ENCODE measurements around the gene MTMR1.

MTMR1 gene

DNA sequence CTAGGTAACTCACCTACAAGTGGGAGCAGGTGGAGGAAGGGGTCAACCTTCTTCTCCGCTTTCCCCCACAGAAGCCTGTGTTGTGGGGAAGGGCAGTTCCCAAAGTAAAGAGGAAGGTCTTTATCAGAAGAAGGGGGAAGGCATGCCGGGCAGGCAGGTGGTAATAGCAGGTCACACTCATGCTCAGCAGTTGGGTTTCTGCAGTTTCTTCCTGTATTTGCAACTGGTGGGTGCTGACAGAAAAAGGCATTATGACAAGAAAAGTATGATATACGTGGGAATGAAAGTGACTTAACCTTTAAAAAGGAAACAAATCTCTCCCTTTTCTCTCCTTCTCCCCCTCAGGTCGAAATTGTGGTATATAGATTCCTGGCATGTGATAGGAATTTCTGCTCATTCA, 3.7 kb downstream of the MTMR1 start:
- Histone ChIP-seq H3K4me3 (ENCODE audit: low read depth, low read length) (no peak overlapping the region), H3K27me3 (ENCODE audit: control insufficient read depth, insufficient read depth, low read length) (no peaks in the 10 kb centered on the region), H3K36me3 (ENCODE audit: control insufficient read depth, insufficient read depth, low read length) (peaks cover 12% of the 10 kb centered on the region; the same call in 1 of the 2 replicates), H3K9ac (ENCODE audit: low read depth, low read length) (no peak overlapping the region), H3K4me1 (ENCODE audit: control insufficient read depth, insufficient read depth, low read length) (no peaks in the 10 kb centered on the region), H3K9me3 (ENCODE audit: control insufficient read depth, insufficient read depth, low read length) (peaks cover 10% of the 10 kb centered on the region), H3K27ac (ENCODE audit: low read depth, low read length) (no peak overlapping the region)

DNA sequence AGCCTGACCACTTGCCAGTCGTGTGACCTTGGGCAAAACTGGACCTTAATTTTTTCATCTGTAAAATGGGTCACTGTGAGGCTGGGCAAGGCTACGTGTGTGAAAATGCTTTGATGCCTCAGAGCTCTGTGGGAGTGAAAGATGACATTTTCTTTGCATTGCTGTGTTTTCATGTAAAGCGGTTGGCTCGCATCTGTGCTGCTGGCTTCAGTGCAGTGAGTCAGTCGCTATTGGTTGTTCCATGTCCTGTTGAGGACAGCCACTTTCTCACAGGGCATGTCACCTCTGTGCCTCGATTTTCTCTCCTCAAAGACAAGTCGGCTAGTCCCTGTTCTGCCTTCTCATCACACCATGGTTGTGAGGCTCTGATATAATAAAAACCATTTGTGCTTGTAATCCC, 4.4 kb downstream of the MTMR1 start:
- Histone ChIP-seq H3K36me3 (ENCODE audit: control insufficient read depth, insufficient read depth, low read length) (peaks cover 12% of the 10 kb centered on the region; the same call in 1 of the 2 replicates), H3K9ac (ENCODE audit: low read depth, low read length) (no peak overlapping the region), H3K27me3 (ENCODE audit: control insufficient read depth, insufficient read depth, low read length) (no peaks in the 10 kb centered on the region), H3K4me3 (ENCODE audit: low read depth, low read length) (no peak overlapping the region), H3K27ac (ENCODE audit: low read depth, low read length) (no peak overlapping the region), H3K9me3 (ENCODE audit: control insufficient read depth, insufficient read depth, low read length) (peaks cover 10% of the 10 kb centered on the region), H3K4me1 (ENCODE audit: control insufficient read depth, insufficient read depth, low read length) (no peaks in the 10 kb centered on the region)

DNA sequence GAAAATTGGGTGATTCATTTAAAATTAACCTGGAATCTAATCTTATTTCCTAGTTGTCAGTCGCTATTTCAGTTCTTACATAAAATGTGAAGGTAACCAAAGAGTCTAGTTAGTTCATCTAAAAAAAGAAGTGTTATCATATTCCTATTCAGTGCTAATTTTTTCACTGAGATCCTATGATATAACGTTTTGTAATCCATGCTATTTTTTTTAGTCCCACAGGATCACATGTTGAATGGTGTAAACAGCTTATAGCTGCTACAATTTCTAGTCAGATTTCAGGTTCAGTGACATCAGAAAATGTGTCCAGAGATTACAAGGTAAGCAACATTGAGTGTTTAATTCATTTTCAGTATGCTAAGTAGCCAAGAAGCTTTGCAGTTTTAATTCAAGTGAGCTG, 5.8 kb downstream of the MTMR1 start:
- no peak overlapping the region for H3K4me3 ChIP-seq (ENCODE audit: low read depth, low read length)
- H3K36me3 ChIP-seq (ENCODE audit: control insufficient read depth, insufficient read depth, low read length): peaks cover 12% of the 10 kb centered on the region; the same call in 1 of the 2 replicates
- peaks cover 13% of the 10 kb centered on the region for H3K9me3 ChIP-seq (ENCODE audit: control insufficient read depth, insufficient read depth, low read length)
- H3K4me1 ChIP-seq (ENCODE audit: control insufficient read depth, insufficient read depth, low read length): no peaks in the 10 kb centered on the region
- no peak overlapping the region for H3K27ac ChIP-seq (ENCODE audit: low read depth, low read length)
- no peak overlapping the region for H3K9ac ChIP-seq (ENCODE audit: low read depth, low read length)
- H3K27me3 ChIP-seq (ENCODE audit: control insufficient read depth, insufficient read depth, low read length): no peaks in the 10 kb centered on the region

DNA sequence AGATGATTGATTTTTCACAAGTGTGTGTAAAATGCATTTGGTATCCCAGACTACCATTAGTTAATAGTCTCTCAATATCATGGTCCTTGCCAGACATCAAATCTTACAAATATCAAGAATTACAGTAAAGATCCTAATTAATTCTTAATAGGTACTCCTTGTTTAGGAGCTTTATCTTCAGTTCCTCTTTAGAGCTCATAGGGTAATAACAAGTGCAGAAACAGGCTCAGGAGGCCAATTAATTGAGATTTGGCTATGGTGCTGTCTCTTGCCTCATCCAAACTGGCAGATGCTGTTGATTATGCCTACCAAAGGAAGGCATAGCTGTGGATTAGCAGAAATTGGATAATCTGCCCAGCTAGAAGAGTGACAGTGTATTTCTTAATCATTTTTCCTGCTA, 6.9 kb downstream of the MTMR1 start:
- no peak overlapping the region for H3K27ac ChIP-seq (ENCODE audit: low read depth, low read length)
- peaks cover 12% of the 10 kb centered on the region; the same call in 1 of the 2 replicates for H3K36me3 ChIP-seq (ENCODE audit: control insufficient read depth, insufficient read depth, low read length)
- H3K9me3 ChIP-seq (ENCODE audit: control insufficient read depth, insufficient read depth, low read length): peaks cover 16% of the 10 kb centered on the region
- H3K27me3 ChIP-seq (ENCODE audit: control insufficient read depth, insufficient read depth, low read length): no peaks in the 10 kb centered on the region
- H3K4me1 ChIP-seq (ENCODE audit: control insufficient read depth, insufficient read depth, low read length): no peaks in the 10 kb centered on the region
- H3K9ac ChIP-seq (ENCODE audit: low read depth, low read length): no peak overlapping the region
- no peak overlapping the region for H3K4me3 ChIP-seq (ENCODE audit: low read depth, low read length)

DNA sequence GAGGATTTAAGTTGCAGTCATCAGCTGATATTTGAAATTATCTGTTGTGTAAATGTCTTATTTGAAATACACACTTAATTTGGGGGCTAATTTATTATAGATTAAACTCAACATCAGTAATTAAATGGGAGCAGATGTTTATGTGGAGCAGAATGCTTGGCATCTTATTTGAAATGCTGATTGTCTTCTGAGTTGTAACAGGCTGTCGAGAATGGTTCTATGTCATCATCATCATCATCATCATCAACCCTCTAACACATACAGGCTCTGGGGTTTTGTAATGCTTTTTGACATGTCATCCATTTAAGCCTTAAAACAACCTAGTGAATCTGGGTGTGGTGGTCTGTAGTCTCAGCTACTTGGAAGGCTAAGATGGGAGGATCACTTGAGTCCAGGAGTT, 8.2 kb downstream of the MTMR1 start:
- Histone ChIP-seq H3K9ac (ENCODE audit: low read depth, low read length) (no peak overlapping the region), H3K4me3 (ENCODE audit: low read depth, low read length) (no peak overlapping the region), H3K27me3 (ENCODE audit: control insufficient read depth, insufficient read depth, low read length) (no peaks in the 10 kb centered on the region), H3K9me3 (ENCODE audit: control insufficient read depth, insufficient read depth, low read length) (peaks cover 17% of the 10 kb centered on the region), H3K36me3 (ENCODE audit: control insufficient read depth, insufficient read depth, low read length) (peaks cover 12% of the 10 kb centered on the region; the same call in 1 of the 2 replicates), H3K27ac (ENCODE audit: low read depth, low read length) (no peak overlapping the region), H3K4me1 (ENCODE audit: control insufficient read depth, insufficient read depth, low read length) (no peaks in the 10 kb centered on the region)

DNA sequence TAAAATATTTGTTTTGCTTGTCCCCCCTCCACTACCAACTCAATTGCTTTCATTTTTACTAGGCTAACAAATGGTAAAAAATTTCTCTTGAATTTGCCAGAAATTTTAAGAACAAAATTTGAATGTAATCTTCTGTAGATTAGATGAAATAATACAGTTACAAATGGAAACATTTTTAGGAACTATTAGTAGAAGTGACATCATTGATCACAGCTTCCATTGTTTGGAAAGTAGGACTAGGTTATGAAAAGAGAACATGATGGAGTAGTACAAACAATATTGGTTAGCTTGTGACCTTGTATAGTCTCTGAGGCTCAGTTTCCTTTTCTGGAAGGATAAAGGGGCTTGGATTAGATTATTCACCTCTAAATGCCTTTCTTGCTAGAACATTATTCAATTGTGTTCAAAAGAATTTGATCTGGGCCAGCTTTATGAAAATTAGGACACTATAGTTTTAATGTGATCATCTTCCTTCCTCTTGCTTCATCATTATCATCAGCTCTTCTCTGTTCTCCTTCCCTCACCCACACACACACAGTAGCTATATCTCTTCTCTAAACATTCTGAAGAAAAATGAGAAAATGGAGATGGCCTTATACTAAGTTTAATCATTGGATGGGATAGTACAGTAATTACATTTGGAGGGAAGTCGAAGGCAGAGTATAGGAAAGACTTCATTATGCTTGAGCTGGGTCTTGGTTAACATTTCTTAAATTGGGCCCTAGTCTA, 9.9 kb downstream of the MTMR1 start:
- Histone ChIP-seq H3K4me3 (ENCODE audit: low read depth, low read length) (no peak overlapping the region), H3K9me3 (ENCODE audit: control insufficient read depth, insufficient read depth, low read length) (peaks cover 17% of the 10 kb centered on the region), H3K9ac (ENCODE audit: low read depth, low read length) (no peak overlapping the region), H3K27ac (ENCODE audit: low read depth, low read length) (no peak overlapping the region), H3K27me3 (ENCODE audit: control insufficient read depth, insufficient read depth, low read length) (no peaks in the 10 kb centered on the region), H3K4me1 (ENCODE audit: control insufficient read depth, insufficient read depth, low read length) (no peaks in the 10 kb centered on the region), H3K36me3 (ENCODE audit: control insufficient read depth, insufficient read depth, low read length) (peaks cover 12% of the 10 kb centered on the region; the same call in 1 of the 2 replicates)

DNA sequence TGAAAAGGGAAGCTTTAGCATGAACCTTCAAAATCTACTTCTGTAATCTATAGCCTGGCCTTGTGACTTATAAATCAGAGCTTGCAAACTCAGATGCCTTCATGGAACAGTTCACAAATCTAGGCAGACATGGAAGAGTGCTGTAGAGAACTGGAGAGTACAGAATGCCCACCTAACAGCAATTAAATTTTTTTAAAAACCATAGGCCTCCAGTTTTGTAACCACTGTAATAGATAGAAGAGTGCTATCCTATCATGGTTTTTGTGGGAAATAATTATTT, 10.4 kb downstream of the MTMR1 start:
- Histone ChIP-seq H3K36me3 (ENCODE audit: control insufficient read depth, insufficient read depth, low read length) (peaks cover 12% of the 10 kb centered on the region; the same call in 1 of the 2 replicates), H3K9ac (ENCODE audit: low read depth, low read length) (no peak overlapping the region)

DNA sequence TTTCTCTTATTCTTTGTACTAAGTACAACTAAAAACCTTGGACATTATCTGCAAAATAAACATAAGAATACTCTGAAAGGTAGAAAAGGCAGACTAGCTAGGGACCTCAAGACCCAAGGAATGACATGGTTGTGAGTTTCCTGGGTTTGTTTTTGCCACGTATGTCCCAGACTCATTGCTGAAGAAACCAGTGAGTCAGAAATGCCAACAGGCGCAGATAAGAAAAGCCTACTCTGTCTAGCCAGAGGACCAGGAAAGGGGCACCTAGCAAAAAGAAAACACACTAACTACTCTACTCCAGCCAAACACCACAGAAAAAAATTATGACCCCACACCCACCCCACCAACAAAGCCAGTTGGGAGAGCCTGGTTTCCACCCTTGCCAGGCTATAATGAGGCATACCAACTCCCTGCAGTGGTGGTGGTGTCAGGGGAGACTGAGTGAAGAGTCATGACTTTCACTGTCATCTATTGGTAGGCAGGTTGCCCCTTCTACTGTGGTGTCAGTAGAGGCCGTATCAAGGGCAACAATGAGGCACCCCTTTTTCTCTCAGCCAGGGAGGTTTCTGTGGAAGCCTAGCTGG, 10.9 kb downstream of the MTMR1 start:
- Histone ChIP-seq H3K27ac (ENCODE audit: low read depth, low read length) (no peak overlapping the region), H3K4me1 (ENCODE audit: control insufficient read depth, insufficient read depth, low read length) (no peaks in the 10 kb centered on the region), H3K36me3 (ENCODE audit: control insufficient read depth, insufficient read depth, low read length) (peaks cover 10% of the 10 kb centered on the region; the same call in 1 of the 2 replicates), H3K27me3 (ENCODE audit: control insufficient read depth, insufficient read depth, low read length) (no peaks in the 10 kb centered on the region), H3K9ac (ENCODE audit: low read depth, low read length) (no peak overlapping the region), H3K4me3 (ENCODE audit: low read depth, low read length) (no peak overlapping the region), H3K9me3 (ENCODE audit: control insufficient read depth, insufficient read depth, low read length) (peaks cover 25% of the 10 kb centered on the region)

More for the DNA sequence above, 10.4 kb downstream of the MTMR1 start:
- H3K27ac ChIP-seq (ENCODE audit: low read depth, low read length): no peak overlapping the region
- no peaks in the 10 kb centered on the region for H3K4me1 ChIP-seq (ENCODE audit: control insufficient read depth, insufficient read depth, low read length)
- no peak overlapping the region for H3K4me3 ChIP-seq (ENCODE audit: low read depth, low read length)
- peaks cover 20% of the 10 kb centered on the region for H3K9me3 ChIP-seq (ENCODE audit: control insufficient read depth, insufficient read depth, low read length)
- no peaks in the 10 kb centered on the region for H3K27me3 ChIP-seq (ENCODE audit: control insufficient read depth, insufficient read depth, low read length)

DNA sequence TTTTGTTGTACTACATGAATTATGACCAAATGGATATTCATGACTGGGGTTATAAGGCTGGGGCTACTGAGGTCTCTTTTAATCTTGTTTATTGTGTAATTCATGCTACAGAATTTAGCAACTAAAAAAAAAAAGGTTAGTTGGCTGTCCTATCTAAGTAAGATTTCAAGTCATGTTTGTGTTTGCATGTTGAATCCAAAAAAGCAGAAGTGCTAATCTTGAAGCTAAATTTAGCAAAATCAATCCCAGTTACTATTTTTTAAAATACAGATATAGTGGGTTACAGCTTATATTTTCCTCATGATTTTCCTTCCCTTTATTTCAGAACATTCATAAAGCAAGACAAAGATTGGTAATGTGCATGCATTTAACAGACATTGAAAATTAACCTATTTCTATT, 19.4 kb downstream of the MTMR1 start:
- Histone ChIP-seq H3K9me3 (ENCODE audit: control insufficient read depth, insufficient read depth, low read length) (peaks cover 25% of the 10 kb centered on the region), H3K4me3 (ENCODE audit: low read depth, low read length) (no peak overlapping the region), H3K36me3 (ENCODE audit: control insufficient read depth, insufficient read depth, low read length) (no peaks in the 10 kb centered on the region), H3K27ac (ENCODE audit: low read depth, low read length) (no peak overlapping the region), H3K27me3 (ENCODE audit: control insufficient read depth, insufficient read depth, low read length) (no peaks in the 10 kb centered on the region), H3K4me1 (ENCODE audit: control insufficient read depth, insufficient read depth, low read length) (peaks cover 6% of the 10 kb centered on the region; the same call in 1 of the 2 replicates), H3K9ac (ENCODE audit: low read depth, low read length) (no peak overlapping the region)

DNA sequence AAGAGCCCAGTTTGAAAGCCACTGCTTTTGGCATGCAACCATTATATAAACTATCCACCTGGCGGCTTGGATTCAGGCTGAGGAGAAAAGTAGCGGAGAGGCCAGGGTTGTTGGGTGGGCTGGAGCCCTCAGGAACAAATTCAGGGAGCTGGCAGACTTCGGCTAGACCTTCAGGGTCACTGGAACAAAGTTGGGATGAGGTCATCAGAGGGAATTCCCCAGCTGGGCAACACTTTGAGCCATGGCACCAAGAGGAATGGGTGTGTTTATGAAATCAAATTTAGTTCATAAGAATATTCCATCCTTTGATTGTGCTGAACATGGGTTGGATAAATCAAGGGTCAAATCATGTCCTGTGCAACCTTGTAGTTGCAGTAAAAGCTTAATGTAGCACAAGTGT, 22.0 kb downstream of the MTMR1 start:
- H3K9ac ChIP-seq (ENCODE audit: low read depth, low read length): no peak overlapping the region
- no peaks in the 10 kb centered on the region; the same call in 1 of the 2 replicates for H3K36me3 ChIP-seq (ENCODE audit: control insufficient read depth, insufficient read depth, low read length)
- H3K4me3 ChIP-seq (ENCODE audit: low read depth, low read length): no peak overlapping the region
- H3K9me3 ChIP-seq (ENCODE audit: control insufficient read depth, insufficient read depth, low read length): peaks cover 8% of the 10 kb centered on the region; the same call in 1 of the 2 replicates
- H3K4me1 ChIP-seq (ENCODE audit: control insufficient read depth, insufficient read depth, low read length): peaks cover 6% of the 10 kb centered on the region; the same call in 1 of the 2 replicates
- no peaks in the 10 kb centered on the region for H3K27me3 ChIP-seq (ENCODE audit: control insufficient read depth, insufficient read depth, low read length)
- no peak overlapping the region for H3K27ac ChIP-seq (ENCODE audit: low read depth, low read length)

DNA sequence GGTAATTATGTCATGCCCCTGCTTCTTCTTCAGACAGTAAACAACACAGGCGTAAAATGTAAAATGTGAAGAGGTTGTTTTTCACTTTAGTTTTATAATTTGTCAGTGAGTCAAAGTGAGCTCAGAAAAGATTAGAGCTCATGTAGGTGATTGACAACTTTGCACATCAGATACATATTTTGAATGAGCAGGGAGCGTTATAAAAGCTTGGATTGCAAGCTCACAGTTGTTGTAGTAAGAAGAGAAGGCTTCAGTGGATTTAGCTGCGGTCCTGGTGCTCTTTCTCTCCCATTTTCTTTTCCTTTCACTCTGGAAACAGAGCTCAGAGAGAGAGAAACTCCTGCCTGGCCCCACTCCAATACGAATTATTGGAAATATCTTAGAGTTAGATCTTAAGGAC, 26.4 kb downstream of the MTMR1 start:
- H3K36me3 ChIP-seq (ENCODE audit: control insufficient read depth, insufficient read depth, low read length): no peaks in the 10 kb centered on the region; the same call in 1 of the 2 replicates

More for the DNA sequence above, 26.4 kb downstream of the MTMR1 start:
- no peak overlapping the region for H3K4me3 ChIP-seq (ENCODE audit: low read depth, low read length)
- no peak overlapping the region for H3K27ac ChIP-seq (ENCODE audit: low read depth, low read length)
- H3K9me3 ChIP-seq (ENCODE audit: control insufficient read depth, insufficient read depth, low read length): peaks cover 17% of the 10 kb centered on the region; the same call in 1 of the 2 replicates
- no peaks in the 10 kb centered on the region for H3K27me3 ChIP-seq (ENCODE audit: control insufficient read depth, insufficient read depth, low read length)
- no peak overlapping the region for H3K9ac ChIP-seq (ENCODE audit: low read depth, low read length)
- no peaks in the 10 kb centered on the region for H3K4me1 ChIP-seq (ENCODE audit: control insufficient read depth, insufficient read depth, low read length)
